Nephron progenitor cell (in vitro differentiated cells): Measurements from ENCODE around the gene MMRN2.

Source experiments
- DNase-seq: peaks from one replicate; pipeline ENCODE4 v3.0.0; 2021
- H3K27ac Mint-ChIP-seq: 2 replicates; pipeline ENCODE4 v1.8.0; 2021; ENCODE audit warnings: mild to moderate bottlenecking, moderate library complexity, mixed read lengths
- H3K27me3 Mint-ChIP-seq: 2 replicates; pipeline ENCODE4 v1.8.0; 2021; ENCODE audit warnings: mild to moderate bottlenecking, low read depth, mixed read lengths; ENCODE audit not compliant: poor library complexity
- H3K36me3 Mint-ChIP-seq: 2 replicates; pipeline ENCODE4 v1.8.0; 2021; ENCODE audit warnings: low read depth, mixed read lengths
- H3K4me1 Mint-ChIP-seq: 2 replicates; pipeline ENCODE4 v1.8.0; 2021; ENCODE audit warnings: mixed read lengths
- H3K4me3 Mint-ChIP-seq: 2 replicates; pipeline ENCODE4 v1.8.0; 2021; ENCODE audit warnings: mild to moderate bottlenecking, moderate library complexity, mixed read lengths
- H3K9me3 Mint-ChIP-seq: 2 replicates; pipeline ENCODE4 v1.8.0; 2021; ENCODE audit warnings: mild to moderate bottlenecking, moderate library complexity, mixed read lengths
- CTCF ChIP-seq: fragments of 200-600 bp; sonication (generic); IDR thresholded peaks from 2 replicates; pipeline ENCODE4 v1.5.0; 2021; ENCODE audit warnings: antibody characterized with exemption

Gene MMRN2

GRCh38 chr10:86965986-86966654 is 8.7 kb upstream of the MMRN2 start:
- no peak for TF ChIP-seq CTCF
- Mint-ChIP-seq H3K27ac (peak overlapping the region; percentile 66), H3K4me3 (no peak overlapping the region), H3K4me1 (peaks cover 57% of the 10 kb centered on the region), H3K9me3 (no peaks in the 10 kb centered on the region), H3K27me3 (peaks cover 8% of the 10 kb centered on the region), H3K36me3 (no peaks in the 10 kb centered on the region)
- no peak for DNase-seq

- no peak for DNase-seq
- TF ChIP-seq CTCF: no peak
- Mint-ChIP-seq H3K36me3 (no peaks in the 10 kb centered on the region), H3K9me3 (no peaks in the 10 kb centered on the region), H3K4me3 (no peak overlapping the region), H3K27ac (peak overlapping the region; percentile 5), H3K4me1 (peaks cover 57% of the 10 kb centered on the region), H3K27me3 (peaks cover 4% of the 10 kb centered on the region)
Observed at GRCh38 chr10:86964847-86965190, 7.4 kb upstream of the MMRN2 start.

- no peak for DNase-seq
- H3K4me1 Mint-ChIP-seq: peaks cover 57% of the 10 kb centered on the region
- no peak overlapping the region for H3K4me3 Mint-ChIP-seq
- H3K27ac Mint-ChIP-seq: no peak overlapping the region
- no peaks in the 10 kb centered on the region for H3K9me3 Mint-ChIP-seq
- no peak for TF ChIP-seq CTCF
- no peaks in the 10 kb centered on the region for H3K36me3 Mint-ChIP-seq
- peaks cover 4% of the 10 kb centered on the region for H3K27me3 Mint-ChIP-seq
Observed at GRCh38 chr10:86964061-86964846, 6.8 kb upstream of the MMRN2 start.

- peaks cover 60% of the 10 kb centered on the region for H3K4me1 Mint-ChIP-seq
- H3K36me3 Mint-ChIP-seq: no peaks in the 10 kb centered on the region
- H3K9me3 Mint-ChIP-seq: no peaks in the 10 kb centered on the region
- H3K4me3 Mint-ChIP-seq: no peak overlapping the region
- peaks cover 4% of the 10 kb centered on the region for H3K27me3 Mint-ChIP-seq
- peak overlapping the region; percentile 51 for H3K27ac Mint-ChIP-seq
- no peak for TF ChIP-seq CTCF
- DNase-seq: no peak
Observed at GRCh38 chr10:86963341-86963919, 6.0 kb upstream of the MMRN2 start.

GRCh38 chr10:86962981-86963310 is 5.5 kb upstream of the MMRN2 start:
- peaks cover 4% of the 10 kb centered on the region for H3K27me3 Mint-ChIP-seq
- H3K27ac Mint-ChIP-seq: no peak overlapping the region
- H3K9me3 Mint-ChIP-seq: no peaks in the 10 kb centered on the region
- TF ChIP-seq CTCF: no peak
- H3K4me1 Mint-ChIP-seq: peaks cover 65% of the 10 kb centered on the region
- H3K36me3 Mint-ChIP-seq: no peaks in the 10 kb centered on the region
- no peak overlapping the region for H3K4me3 Mint-ChIP-seq
- DNase-seq: no peak
